ENCODE measurements around the gene ADGRV1. TPM values are rescaled to one million over a fixed set of nuclear protein-coding genes. Genes with fewer than 3 reads are reported as not detected.
"Not testable (repeated sequence)": the region's sequence is repeated elsewhere in the genome, so short reads cannot be mapped to it uniquely, and the experiment has no call there.

The ADGRV1 gene
- total and polyA plus RNA-seq, 7 donors: 0.05 to 0.83 (median 0.11) TPM; not detected in 1

DNA sequence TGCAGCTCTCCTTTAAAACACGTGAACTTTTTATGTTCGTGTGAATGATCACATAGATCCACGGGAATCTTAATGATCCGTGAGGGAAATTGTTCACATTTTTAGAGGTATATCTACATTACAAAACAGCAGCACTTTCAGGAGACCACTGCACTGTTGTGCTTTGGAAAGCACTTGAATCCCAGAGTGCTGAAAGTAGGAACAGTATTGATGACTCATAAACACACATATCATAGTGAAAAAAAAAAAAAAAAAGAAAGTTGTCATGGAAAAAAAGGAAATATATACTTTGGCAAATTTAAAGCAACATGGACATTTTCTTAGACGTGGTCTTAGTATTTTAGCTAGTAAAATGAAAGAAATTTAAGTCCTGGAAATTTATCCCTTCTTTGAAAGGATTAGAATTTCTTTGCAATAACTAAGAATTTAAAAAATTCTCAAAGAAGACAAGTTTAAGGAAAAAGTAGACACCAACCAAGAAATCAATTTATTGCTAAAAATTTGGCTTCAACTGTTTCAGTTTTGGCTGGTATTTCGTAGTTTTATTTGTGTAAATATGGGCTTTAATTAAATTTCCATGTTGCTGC is 55.4 kb downstream of the ADGRV1 start:
- Histone ChIP-seq H3K9me3 (no peaks in the 10 kb centered on the region), H3K4me1 (no peaks in the 10 kb centered on the region), H3K36me3 (ENCODE audit: insufficient read depth in 1 of 2, low read depth in 1 of 2) (no peaks in the 10 kb centered on the region), H3K27me3 (ENCODE audit: insufficient read depth in 3 of 3, low read length in 2 of 3) (peaks cover 0 to 2% (median 0%) of the 10 kb centered on the region in 3 donors), H3K27ac (no peak overlapping the region), H3K4me3 (no peak overlapping the region)
- ATAC-seq: no peak
- no peak for DNase-seq
- intact Hi-C loops (cut with DNase I): loop anchor here in 1 of 2 donors (10.0 kb wide), 1 partner anchor 159 kb away; no protein-coding TSS in a partner anchor
- 58 to 59% (median 59%) methylated on average over 6 of the region's 6 CpGs for WGBS, 3 donors
- TF ChIP-seq, protein P1, sequence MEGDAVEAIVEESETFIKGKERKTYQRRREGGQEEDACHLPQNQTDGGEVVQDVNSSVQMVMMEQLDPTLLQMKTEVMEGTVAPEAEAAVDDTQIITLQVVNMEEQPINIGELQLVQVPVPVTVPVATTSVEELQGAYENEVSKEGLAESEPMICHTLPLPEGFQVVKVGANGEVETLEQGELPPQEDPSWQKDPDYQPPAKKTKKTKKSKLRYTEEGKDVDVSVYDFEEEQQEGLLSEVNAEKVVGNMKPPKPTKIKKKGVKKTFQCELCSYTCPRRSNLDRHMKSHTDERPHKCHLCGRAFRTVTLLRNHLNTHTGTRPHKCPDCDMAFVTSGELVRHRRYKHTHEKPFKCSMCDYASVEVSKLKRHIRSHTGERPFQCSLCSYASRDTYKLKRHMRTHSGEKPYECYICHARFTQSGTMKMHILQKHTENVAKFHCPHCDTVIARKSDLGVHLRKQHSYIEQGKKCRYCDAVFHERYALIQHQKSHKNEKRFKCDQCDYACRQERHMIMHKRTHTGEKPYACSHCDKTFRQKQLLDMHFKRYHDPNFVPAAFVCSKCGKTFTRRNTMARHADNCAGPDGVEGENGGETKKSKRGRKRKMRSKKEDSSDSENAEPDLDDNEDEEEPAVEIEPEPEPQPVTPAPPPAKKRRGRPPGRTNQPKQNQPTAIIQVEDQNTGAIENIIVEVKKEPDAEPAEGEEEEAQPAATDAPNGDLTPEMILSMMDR (IDR thresholded peaks at IDR 0.05): no peak

DNA sequence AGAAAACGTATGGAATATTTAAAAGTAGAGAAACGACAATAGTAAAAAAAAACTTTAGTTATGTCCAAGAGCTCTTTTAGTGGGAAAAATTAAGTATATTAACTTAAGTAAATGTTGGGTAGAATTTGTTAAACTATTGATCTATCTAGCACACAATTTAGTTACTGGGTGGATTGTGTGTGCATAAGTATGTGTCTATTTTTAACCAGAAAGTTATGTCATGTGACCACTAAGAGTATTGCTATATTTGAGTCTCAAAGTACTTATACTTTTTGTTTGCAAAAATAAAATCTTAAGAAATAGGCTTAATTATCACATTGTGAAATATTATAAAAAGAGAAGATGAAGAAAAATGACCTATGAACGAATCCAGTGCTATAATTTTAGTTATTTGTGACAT is 56.8 kb downstream of the ADGRV1 start:
- no peaks in the 10 kb centered on the region for H3K4me1 ChIP-seq
- peaks cover 0 to 2% (median 0%) of the 10 kb centered on the region in 3 donors for H3K27me3 ChIP-seq (ENCODE audit: insufficient read depth in 3 of 3, low read length in 2 of 3)
- no peak for DNase-seq
- ATAC-seq: no peak
- no peaks in the 10 kb centered on the region for H3K36me3 ChIP-seq (ENCODE audit: insufficient read depth in 1 of 2, low read depth in 1 of 2)
- WGBS, 3 donors: 83 to 86% (median 84%) methylated on average over 3 of the region's 3 CpGs
- H3K9me3 ChIP-seq: no peaks in the 10 kb centered on the region
- H3K27ac ChIP-seq: no peak overlapping the region
- H3K4me3 ChIP-seq: no peak overlapping the region
- TF ChIP-seq, protein P1 (IDR thresholded peaks at IDR 0.05): no peak
- intact Hi-C loops (cut with DNase I): loop anchor here in 1 of 2 donors (10.0 kb wide), 1 partner anchor 161 kb away; no protein-coding TSS in a partner anchor

DNA sequence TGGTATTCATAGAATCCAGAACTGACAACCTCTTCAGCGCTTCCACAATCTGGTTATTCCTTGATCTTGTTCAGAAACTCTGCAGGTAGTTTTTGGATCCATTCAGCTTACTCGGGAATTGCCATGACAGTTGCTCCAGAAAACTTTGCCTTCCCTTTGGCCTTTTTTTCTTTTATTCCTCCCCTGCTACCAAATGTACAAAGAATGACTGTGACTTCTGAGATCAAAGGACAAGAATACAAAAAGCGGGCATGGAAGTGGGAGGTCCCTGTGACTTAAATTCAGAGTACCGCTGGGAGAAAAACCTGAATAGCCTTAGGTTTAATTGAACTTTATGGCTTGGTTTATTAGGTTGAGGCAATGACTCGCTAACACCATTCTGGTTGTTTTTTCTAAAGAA is 59.5 kb downstream of the ADGRV1 start:
- Histone ChIP-seq H3K4me3 (no peak overlapping the region), H3K9me3 (no peaks in the 10 kb centered on the region), H3K27ac (no peak overlapping the region), H3K36me3 (ENCODE audit: insufficient read depth in 1 of 2, low read depth in 1 of 2) (no peaks in the 10 kb centered on the region), H3K4me1 (no peaks in the 10 kb centered on the region), H3K27me3 (ENCODE audit: insufficient read depth in 3 of 3, low read length in 2 of 3) (no peaks in the 10 kb centered on the region)
- ATAC-seq: no peak
- intact Hi-C loops (cut with DNase I): loop anchor here in 1 of 2 donors (10.0 kb wide), 1 partner anchor 163 kb away; no protein-coding TSS in a partner anchor
- TF ChIP-seq, protein P1 (IDR thresholded peaks at IDR 0.05): no peak
- 34 to 42% (median 41%) methylated on average over 5 of the region's 5 CpGs for WGBS, 3 donors
- DNase-seq: no peak

DNA sequence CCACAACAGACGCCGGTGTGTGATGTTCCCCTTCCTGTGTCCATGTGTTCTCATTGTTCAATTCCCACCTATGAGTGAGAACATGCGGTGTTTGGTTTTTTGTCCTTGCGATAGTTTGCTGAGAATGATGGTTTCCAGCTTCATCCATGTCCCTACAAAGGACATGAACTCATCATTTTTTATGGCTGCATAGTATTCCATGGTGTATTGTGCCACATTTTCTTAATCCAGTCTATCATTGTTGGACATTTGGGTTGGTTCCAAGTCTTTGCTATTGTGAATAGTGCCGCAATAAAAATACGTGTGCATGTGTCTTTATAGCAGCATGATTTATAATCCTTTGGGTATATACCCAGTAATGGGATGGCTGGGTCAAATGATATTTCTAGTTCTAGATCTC is 61.2 kb downstream of the ADGRV1 start:
- not testable (repeated sequence) for DNase-seq; H3K4me3 ChIP-seq; H3K9me3 ChIP-seq; H3K36me3 ChIP-seq (ENCODE audit: insufficient read depth in 1 of 2, low read depth in 1 of 2); H3K27ac ChIP-seq; H3K27me3 ChIP-seq (ENCODE audit: insufficient read depth in 3 of 3, low read length in 2 of 3); ATAC-seq; H3K4me1 ChIP-seq
- intact Hi-C loops (cut with DNase I): loop anchor here in 1 of 2 donors (10.0 kb wide), 1 partner anchor 165 kb away; no protein-coding TSS in a partner anchor
- WGBS, 3 donors: 81 to 87% (median 85%) methylated on average over 3 to 5 of the region's 6 CpGs

DNA sequence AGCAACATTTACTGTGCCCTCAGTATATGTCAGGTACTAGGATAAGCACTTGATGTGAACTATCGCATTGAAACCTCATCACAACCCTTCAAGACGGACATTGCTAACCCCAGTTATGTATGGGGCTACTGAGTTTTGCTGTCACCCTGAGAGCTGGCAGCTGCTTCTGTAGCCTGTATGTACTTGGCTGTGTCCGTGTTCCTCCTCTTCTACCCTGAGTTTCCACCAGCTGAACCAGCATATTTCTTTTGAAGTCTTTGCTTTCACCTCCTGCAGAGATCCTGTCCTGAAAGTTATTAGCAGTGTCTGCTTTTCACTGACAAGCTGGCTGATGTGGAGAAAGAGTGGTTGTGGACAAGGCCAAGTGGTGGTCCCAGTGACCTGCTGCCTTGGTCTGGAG is 63.3 kb downstream of the ADGRV1 start:
- Histone ChIP-seq H3K9me3 (no peaks in the 10 kb centered on the region), H3K4me3 (no peak overlapping the region), H3K36me3 (ENCODE audit: insufficient read depth in 1 of 2, low read depth in 1 of 2) (no peaks in the 10 kb centered on the region), H3K27ac (no peak overlapping the region), H3K4me1 (no peaks in the 10 kb centered on the region), H3K27me3 (ENCODE audit: insufficient read depth in 3 of 3, low read length in 2 of 3) (no peaks in the 10 kb centered on the region)
- DNase-seq (no peak), ATAC-seq (no peak)
- intact Hi-C loops (cut with DNase I): no loop called here
- TF ChIP-seq, protein P1 (IDR thresholded peaks at IDR 0.05): no peak
- 78 to 86% (median 82%) methylated on average over 3 of the region's 3 CpGs for WGBS, 3 donors
